ENCODE data around the gene LMBR1L.

GRCh38 chr12:49138587-49138986 is 27.9 kb upstream of the LMBR1L start:
- TF ChIP-seq, protein P1, sequence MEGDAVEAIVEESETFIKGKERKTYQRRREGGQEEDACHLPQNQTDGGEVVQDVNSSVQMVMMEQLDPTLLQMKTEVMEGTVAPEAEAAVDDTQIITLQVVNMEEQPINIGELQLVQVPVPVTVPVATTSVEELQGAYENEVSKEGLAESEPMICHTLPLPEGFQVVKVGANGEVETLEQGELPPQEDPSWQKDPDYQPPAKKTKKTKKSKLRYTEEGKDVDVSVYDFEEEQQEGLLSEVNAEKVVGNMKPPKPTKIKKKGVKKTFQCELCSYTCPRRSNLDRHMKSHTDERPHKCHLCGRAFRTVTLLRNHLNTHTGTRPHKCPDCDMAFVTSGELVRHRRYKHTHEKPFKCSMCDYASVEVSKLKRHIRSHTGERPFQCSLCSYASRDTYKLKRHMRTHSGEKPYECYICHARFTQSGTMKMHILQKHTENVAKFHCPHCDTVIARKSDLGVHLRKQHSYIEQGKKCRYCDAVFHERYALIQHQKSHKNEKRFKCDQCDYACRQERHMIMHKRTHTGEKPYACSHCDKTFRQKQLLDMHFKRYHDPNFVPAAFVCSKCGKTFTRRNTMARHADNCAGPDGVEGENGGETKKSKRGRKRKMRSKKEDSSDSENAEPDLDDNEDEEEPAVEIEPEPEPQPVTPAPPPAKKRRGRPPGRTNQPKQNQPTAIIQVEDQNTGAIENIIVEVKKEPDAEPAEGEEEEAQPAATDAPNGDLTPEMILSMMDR (conservative IDR thresholded peaks at IDR 0.05; ENCODE audit: low read length) = no peak
- no peak for TF ChIP-seq EZH2phosphoT487 (IDR thresholded peaks at IDR 0.05; ENCODE audit: borderline replicate concordance)

Measured in Loucy (cell line).